ENCODE measurements around the gene USP14.

DNA sequence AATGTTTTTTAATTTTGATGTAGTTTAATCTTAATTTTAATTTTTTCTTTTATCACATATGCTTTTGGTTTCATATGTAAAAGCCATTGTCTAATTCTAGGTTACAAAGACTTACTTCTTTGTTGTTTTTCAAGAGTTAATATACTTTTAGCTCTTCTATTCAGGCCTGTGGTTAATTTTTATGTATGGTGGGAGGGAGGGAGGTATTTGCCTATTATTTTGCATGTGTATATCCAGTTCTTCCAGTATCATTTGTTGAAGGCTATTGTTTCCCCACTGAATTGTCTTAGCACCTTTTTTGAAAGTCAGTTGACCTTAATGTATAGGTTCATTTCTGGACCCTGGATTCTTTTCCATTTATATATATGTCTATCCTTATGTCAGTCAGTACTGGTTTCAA, 23.4 kb downstream of the USP14 start:
- TF ChIP-seq PKNOX1 (IDR thresholded peaks at IDR 0.05) (no peak), TARDBP (IDR thresholded peaks at IDR 0.05) (no peak), SP1 (IDR thresholded peaks at IDR 0.05) (no peak), LEF1 (IDR thresholded peaks at IDR 0.05; ENCODE audit: borderline replicate concordance) (no peak), BHLHE40 (IDR thresholded peaks at IDR 0.05; ENCODE audit: borderline replicate concordance) (no peak), L3MBTL2 (conservative IDR thresholded peaks at IDR 0.05) (no peak), ARNT (IDR thresholded peaks at IDR 0.05) (no peak), NFRKB (IDR thresholded peaks at IDR 0.05) (no peak), ELF4 (IDR thresholded peaks at IDR 0.05) (no peak)

Measured in HEK293T (cell line).